Kasumi-1 (cell line): ENCODE results near the gene ATRIP.

Experiments used
- DNase-seq, 2 experiments: peaks; one replicate each; lab custom pipeline; 2025; lab: John Stamatoyannopoulos, UW

Gene ATRIP

GRCh38 chr3:48423883-48424695, 22.4 kb upstream of the ATRIP start:
- peak in 1 of 2 experiments; percentile 8 for DNase-seq

- DNase-seq, result no peak
These were observed 21.2 kb upstream of the ATRIP start for GRCh38 chr3:48425281-48425812.

GRCh38 chr3:48426401-48426909, 20.1 kb upstream of the ATRIP start:
- DNase-seq, result no peak

GRCh38 chr3:48426944-48427629, 19.4 kb upstream of the ATRIP start:
- DNase-seq, result no peak

GRCh38 chr3:48427630-48427962, 18.9 kb upstream of the ATRIP start:
- DNase-seq, result no peak

GRCh38 chr3:48428088-48428571, 18.4 kb upstream of the ATRIP start:
- no peak for DNase-seq

- no peak for DNase-seq
These were observed 17.8 kb upstream of the ATRIP start for GRCh38 chr3:48428572-48429316.

- no peak for DNase-seq
These were observed 17.1 kb upstream of the ATRIP start for GRCh38 chr3:48429317-48429959.

- peak; percentile 57 to 65 for DNase-seq
These were observed 16.4 kb upstream of the ATRIP start, which contains the start of gene PLXNB1 for GRCh38 chr3:48429960-48430707. TSS of gene PLXNB1 (minus strand) at chr3:48430086. CDS start at chr3:48424611, 5,475 bp downstream.

- no peak for DNase-seq
These were observed 15.8 kb upstream of the ATRIP start for GRCh38 chr3:48430708-48431101.

- no peak for DNase-seq
These were observed 15.1 kb upstream of the ATRIP start for GRCh38 chr3:48431224-48432029.

GRCh38 chr3:48432411-48433371, 13.8 kb upstream of the ATRIP start:
- peak; percentile 7 to 11 for DNase-seq

GRCh38 chr3:48433472-48434118, 12.9 kb upstream of the ATRIP start:
- no peak for DNase-seq

- DNase-seq, result no peak
These were observed 11.8 kb upstream of the ATRIP start for GRCh38 chr3:48434591-48435222.

GRCh38 chr3:48435223-48435595, 11.3 kb upstream of the ATRIP start:
- no peak for DNase-seq

- DNase-seq, result peak; percentile 91 to 92
These were observed 10.6 kb upstream of the ATRIP start for GRCh38 chr3:48435774-48436476.

- no peak for DNase-seq
These were observed 10.1 kb upstream of the ATRIP start for GRCh38 chr3:48436477-48436787.
